ENCODE results near the gene VKORC1.
A peak's percentile ranks its signal among the peaks of the same experiment; 100 is the strongest.

The VKORC1 gene

DNA sequence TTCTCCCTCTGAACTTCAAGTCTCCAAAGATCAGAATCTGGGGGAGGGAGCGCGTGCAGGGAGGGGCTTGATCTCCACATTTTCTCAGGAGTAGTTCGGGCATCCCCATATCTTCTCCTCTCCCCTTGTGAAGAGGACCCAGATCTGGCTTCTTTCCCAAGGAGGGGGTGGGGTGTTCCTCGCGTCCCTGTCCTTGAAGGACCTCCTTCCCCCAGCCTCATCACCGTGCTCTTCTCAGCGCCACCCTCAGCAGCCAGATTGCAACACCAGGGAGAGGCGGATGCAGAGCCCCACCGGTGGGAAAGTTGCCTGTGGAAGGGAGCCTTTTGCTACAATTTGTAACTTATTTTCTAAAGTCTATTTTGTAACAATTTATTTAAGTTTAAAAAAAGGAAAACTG, 11.5 kb downstream of the VKORC1 start:
- no peak for DNase-seq (ENCODE audit: low read depth in 1 of 2, low spot score in 1 of 2)

DNA sequence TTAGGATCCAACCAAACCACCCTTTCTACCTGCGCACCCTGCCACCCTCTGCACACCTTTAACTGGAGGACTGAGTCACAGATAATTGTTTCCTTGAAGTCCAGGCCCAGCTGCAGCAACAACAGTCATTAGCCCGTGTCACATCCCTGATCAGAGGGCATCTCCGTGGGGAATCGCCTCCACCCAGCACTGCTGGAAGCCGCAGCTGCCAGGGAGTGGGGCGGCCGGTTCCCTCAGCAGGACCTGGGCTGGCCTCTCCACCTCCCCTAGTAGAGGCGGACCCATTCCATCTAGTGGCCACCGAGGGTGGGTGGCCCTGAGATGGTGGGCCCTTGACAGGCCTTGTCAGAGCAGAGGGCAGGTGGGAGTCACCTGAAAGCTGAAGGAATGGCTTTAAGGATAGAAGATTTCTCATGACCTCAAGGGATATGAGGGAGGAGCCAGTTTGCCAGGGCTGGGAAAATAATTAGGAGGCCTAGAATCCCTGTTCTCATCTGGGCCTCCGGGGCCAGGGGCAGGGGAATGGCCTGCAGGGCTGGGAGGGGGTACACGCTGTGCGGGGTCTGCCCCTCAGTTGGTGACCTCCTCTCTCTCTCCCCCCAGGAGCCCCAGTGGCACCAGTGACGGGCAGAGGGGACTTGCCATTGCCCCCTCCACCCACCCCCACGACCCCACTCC, 12.1 kb downstream of the VKORC1 start:
- no peak for DNase-seq (ENCODE audit: low read depth in 1 of 2, low spot score in 1 of 2)

DNA sequence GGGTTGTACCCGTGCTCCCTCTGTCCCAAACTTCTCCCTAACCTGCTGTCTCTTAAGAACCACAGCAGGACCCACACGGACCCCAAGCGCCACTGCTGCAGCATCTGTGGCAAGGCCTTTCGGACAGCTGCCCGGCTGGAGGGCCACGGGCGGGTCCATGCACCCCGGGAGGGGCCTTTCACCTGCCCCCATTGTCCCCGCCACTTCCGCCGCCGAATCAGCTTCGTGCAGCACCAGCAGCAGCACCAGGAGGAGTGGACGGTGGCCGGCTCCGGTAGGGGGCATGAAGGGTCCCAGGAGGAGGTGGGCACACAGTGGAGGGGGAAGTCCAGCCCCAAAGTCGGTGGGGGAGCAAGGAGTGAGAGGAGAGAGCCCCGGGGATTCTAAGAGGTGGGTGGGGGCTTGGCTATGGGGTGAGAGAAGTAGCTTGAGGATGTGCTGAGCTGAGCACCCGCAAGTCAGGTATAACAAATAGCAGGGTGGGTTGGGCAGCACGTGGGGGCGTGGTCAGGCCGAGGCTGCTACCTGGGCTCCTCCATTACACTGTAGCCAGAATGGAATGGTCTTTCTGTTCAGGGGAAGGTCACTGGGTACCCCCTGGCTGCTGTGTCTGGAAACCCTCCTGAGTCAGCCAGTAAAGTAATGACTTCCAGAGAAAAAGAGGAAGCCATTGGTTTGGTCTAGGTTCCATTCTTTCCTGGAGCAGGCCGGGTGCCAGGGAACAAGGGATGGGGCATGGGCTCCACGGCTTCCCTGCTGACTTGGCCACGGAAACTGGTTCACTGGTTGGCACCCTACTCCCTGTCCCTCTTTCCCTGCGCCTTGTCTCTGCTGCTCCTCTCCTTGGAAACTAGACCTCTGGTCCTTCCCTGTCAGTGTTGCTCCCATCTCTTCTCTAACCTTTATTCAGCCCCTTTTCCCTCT, 12.9 kb downstream of the VKORC1 start:
- DNase-seq (ENCODE audit: low read depth in 1 of 2, low spot score in 1 of 2) = no peak

DNA sequence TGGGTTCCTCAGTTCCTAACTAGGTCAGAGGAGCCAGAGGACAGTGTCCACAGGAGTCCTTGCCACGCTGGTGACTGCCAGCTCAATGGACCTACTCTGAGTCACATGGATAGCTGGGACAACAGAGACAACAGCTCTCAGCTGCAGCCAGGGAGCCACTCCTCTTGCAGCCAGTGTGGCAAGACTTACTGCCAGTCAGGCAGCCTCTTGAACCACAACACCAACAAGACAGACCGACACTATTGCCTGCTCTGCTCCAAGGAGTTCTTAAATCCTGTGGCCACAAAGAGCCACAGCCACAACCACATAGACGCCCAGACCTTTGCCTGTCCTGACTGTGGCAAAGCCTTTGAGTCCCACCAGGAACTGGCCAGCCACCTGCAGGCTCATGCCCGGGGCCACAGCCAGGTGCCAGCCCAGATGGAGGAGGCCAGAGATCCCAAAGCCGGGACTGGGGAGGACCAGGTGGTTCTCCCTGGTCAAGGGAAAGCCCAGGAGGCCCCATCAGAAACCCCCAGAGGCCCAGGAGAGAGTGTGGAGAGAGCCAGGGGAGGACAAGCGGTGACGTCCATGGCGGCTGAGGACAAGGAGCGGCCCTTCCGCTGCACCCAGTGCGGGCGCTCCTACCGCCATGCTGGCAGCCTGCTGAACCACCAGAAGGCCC, 13.7 kb downstream of the VKORC1 start:
- DNase-seq (ENCODE audit: low read depth in 1 of 2, low spot score in 1 of 2) = no peak

DNA sequence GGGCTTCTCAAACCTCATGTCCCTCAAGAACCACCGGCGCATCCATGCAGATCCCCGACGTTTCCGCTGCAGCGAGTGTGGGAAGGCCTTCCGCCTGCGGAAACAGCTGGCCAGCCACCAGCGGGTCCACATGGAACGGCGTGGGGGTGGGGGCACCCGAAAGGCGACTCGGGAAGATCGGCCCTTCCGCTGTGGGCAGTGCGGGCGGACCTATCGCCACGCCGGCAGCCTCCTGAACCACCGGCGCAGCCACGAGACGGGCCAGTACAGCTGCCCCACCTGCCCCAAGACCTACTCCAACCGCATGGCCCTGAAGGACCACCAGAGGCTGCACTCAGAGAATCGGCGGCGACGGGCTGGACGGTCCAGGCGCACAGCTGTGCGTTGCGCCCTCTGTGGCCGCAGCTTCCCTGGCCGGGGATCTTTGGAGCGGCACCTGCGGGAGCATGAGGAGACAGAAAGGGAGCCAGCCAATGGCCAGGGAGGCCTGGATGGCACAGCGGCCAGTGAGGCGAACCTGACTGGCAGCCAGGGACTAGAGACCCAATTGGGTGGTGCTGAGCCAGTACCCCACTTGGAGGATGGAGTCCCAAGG, 14.5 kb downstream of the VKORC1 start:
- DNase-seq (ENCODE audit: low read depth in 1 of 2, low spot score in 1 of 2) = no peak

DNA sequence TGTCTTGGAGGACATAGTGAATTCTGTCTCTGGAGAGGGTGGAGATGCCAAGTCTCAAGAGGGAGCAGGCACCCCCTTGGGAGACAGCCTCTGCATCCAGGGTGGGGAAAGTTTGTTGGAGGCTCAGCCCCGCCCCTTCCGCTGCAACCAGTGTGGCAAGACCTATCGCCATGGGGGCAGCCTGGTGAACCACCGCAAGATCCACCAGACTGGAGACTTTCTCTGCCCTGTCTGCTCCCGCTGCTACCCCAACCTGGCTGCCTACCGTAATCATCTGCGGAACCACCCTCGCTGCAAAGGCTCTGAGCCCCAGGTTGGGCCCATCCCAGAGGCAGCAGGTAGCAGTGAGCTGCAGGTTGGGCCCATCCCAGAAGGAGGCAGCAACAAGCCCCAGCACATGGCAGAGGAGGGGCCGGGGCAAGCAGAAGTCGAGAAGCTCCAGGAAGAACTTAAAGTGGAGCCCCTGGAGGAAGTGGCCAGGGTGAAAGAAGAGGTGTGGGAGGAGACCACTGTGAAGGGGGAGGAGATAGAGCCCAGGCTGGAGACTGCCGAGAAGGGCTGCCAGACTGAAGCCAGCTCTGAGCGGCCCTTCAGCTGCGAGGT, 15.2 kb downstream of the VKORC1 start:
- DNase-seq (ENCODE audit: low read depth in 1 of 2, low spot score in 1 of 2) = no peak

DNA sequence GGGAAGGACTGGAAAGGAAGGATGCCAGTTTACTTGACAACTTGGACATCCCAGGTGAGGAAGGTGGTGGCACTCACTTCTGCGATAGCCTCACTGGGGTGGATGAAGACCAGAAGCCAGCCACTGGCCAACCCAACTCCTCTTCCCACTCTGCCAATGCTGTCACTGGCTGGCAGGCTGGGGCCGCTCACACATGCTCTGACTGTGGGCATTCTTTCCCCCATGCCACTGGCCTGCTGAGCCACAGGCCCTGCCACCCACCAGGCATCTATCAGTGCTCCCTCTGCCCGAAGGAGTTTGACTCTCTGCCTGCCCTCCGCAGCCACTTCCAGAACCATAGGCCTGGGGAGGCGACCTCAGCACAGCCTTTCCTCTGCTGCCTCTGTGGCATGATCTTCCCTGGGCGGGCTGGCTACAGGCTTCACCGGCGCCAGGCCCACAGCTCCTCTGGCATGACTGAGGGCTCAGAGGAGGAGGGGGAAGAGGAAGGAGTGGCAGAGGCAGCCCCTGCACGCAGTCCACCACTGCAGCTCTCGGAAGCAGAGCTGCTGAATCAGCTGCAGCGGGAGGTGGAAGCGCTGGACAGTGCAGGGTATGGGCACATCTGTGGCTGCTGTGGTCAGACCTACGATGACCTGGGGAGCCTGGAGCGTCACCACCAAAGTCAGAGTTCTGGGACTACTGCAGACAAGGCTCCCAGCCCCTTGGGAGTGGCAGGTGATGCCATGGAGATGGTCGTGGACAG, 15.8 kb downstream of the VKORC1 start:
- DNase-seq (ENCODE audit: low read depth in 1 of 2, low spot score in 1 of 2) = no peak

DNA sequence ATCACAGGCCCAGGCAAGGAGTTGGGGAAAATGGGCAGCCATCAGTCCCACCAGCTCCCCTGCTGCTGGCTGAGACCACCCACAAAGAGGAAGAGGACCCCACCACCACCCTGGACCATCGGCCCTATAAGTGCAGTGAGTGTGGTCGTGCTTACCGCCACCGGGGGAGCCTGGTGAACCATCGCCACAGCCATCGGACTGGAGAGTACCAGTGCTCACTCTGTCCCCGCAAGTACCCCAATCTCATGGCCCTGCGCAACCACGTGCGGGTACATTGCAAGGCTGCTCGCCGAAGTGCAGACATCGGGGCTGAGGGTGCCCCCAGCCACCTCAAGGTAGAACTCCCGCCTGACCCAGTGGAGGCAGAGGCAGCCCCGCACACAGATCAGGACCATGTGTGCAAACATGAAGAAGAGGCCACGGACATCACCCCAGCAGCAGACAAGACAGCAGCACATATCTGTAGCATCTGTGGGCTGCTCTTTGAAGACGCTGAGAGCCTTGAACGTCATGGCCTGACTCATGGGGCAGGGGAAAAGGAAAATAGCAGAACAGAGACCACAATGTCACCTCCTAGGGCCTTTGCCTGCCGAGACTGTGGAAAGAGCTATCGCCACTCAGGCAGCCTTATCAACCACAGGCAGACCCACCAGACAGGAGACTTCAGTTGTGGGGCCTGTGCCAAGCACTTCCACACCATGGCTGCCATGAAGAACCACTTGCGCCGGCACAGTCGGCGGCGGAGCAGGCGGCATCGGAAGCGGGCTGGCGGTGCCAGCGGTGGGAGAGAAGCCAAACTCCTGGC, 16.8 kb downstream of the VKORC1 start:
- no peak for DNase-seq (ENCODE audit: low read depth in 1 of 2, low spot score in 1 of 2)

DNA sequence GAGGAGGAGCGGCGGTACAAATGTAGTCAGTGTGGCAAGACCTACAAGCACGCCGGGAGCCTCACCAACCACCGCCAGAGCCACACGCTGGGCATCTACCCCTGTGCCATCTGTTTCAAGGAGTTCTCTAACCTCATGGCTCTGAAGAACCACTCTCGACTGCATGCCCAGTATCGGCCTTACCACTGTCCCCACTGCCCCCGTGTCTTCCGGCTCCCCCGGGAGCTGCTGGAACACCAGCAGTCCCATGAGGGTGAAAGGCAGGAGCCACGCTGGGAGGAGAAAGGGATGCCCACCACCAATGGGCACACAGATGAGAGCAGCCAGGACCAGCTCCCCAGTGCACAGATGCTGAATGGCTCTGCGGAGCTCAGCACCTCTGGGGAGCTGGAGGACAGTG, 17.6 kb downstream of the VKORC1 start:
- DNase-seq (ENCODE audit: low read depth in 1 of 2, low spot score in 1 of 2) = no peak

DNA sequence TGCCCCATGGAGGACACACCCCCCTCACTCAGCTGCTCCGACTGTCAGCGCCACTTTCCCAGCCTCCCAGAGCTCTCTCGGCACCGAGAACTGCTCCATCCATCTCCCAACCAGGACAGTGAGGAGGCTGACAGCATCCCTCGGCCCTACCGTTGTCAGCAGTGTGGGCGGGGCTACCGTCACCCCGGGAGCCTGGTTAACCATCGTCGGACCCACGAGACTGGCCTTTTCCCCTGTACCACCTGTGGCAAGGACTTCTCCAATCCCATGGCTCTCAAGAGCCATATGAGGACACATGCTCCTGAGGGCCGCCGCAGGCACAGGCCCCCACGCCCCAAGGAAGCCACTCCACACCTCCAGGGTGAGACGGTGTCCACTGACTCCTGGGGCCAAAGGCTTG, 18.3 kb downstream of the VKORC1 start:
- DNase-seq (ENCODE audit: low read depth in 1 of 2, low spot score in 1 of 2) = no peak

DNA sequence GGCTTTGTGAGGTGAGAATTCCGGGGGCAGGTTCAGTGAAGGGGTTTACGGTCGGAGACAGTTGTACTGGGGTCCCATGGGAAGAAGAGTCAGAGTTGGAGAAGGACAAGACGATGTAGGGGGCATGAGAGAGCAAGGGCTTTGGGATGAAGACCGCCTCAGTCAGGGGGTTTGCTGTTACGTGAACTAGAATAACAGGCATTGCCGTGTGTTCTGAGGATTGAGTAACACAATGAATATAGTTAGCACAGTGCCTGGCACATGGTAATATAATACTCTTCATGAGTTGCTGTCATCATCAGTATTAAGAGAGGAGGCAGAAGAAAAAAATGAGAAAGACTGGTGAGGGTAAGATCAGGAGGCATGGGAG, 19.8 kb downstream of the VKORC1 start:
- no peak for DNase-seq (ENCODE audit: low read depth in 1 of 2, low spot score in 1 of 2)

DNA sequence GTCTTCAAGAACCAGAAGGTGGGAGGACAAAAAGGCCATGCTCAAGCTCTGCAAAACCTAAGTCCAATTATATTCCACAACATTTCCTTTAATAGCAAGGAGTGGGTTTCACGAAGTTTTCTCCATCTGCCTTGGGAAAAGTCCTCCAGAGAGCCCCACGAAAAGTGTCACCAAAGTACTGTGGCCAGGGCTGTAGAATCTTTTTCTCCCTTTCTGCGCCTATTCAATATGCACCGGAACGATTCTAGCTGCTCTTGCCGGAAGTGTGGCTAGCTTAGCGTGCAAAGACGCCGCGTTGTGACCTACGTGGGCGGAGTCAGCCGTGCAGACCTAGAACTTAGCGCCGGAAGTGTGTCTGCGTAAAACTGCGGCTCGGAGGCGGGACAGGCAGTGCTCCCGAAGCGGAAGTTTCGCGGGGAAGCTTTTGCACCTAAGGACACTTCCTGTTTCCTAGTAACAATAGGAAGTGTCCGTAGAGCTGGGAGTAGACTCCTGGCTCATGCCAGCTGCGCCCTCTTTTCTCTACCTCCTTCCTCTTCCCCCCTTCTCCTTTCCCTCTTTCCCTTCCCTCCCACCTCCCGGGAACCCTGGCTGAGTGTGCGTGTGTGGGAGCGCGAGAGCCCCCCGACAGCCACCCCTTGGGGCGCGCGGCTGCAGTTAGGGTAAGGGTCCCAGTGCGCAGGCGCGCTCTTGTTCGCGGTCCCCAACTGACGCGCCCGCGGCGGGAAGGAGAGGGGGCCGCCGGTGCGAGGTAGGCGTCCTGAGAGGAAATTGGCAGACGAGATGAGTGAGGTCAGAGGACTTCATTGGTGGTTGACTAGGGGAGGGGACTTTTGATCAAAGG, 20.4 kb downstream of the VKORC1 start, which contains the start of the genes ZNF646 and ZNF668:
TSS of gene ZNF646 (plus strand) at position 453 of the 844 bp plus-strand sequence. CDS start 1,903 bp downstream, outside the sequence.
TSS of gene ZNF668 (minus strand) at position 271 of the 844 bp plus-strand sequence. CDS start 9,781 bp downstream, outside the sequence.
- DNase-seq (ENCODE audit: low read depth in 1 of 2, low spot score in 1 of 2) = peak; percentile 88 to 97

DNA sequence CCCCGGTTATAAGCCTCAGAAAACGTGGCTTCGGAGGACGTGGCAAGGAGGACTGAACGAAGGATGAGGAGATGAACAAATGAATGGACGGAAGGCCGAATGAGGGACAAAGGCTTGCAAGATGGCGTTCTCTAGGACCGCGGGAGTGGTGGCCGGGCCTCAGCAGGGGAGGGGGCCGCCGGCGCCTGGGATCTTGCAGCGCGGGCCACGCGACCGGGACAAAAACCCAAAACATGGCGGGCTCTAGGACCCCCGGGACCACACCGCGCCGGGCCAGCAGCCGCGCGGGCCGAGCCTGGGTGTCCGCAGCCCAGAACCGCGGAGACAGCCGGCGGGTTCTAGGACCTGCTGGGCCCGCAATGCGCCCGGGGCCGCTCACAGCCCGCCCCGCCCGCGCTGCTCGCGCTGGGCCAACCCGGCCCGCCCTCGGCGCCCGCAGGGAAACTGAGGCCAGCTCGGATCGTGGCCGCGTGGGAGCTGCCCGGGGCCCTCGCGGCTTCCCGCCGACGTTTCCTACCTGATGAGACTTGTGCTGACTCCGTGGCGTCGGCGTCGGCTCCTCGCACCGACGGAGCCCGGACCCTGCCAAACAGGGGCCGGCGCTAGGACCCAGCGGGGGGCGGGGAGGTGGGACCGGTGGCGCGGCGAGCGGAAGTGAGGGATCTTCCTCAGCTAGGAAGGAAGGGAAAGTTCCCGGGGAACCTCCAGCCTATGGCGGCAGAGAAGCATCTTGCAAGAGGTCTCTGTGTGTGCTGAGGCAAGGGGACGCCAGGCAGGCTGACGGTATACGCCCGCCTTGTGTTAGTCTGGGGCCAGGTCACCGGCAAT, 21.2 kb downstream of the VKORC1 start:
- DNase-seq (ENCODE audit: low read depth in 1 of 2, low spot score in 1 of 2) = peak; percentile 71 to 84

DNA sequence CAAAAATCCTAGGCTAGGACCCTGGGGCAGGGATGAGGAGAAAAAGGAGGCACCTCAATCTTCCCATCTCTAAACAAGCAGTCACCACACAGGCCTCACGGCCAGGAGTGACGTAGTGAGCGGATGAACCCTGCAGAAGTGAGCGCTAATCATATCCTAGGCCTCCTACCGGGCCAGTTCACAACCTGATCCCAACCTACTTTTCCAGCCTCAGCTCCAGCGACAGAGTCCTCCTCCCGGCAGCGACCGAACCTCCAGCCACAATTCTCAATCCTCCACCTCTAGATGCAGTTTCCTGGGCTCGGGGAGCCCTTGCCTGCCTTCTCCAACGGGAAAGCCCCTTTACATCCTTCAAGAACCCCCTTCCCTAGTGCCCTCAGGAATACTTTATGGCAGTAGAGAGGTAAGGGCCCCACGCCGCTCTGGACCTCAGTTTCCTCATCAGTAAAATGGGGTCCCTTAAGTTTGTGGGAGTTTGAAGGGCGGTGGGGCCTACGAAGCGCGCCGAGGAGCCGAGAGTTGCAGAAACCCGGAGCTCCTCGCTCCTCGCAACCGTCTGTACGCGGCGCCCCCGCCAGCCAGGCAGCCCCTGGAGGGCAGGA, 22.0 kb downstream of the VKORC1 start:
- DNase-seq (ENCODE audit: low read depth in 1 of 2, low spot score in 1 of 2) = peak in 1 of 2 donors; percentile 14

DNA sequence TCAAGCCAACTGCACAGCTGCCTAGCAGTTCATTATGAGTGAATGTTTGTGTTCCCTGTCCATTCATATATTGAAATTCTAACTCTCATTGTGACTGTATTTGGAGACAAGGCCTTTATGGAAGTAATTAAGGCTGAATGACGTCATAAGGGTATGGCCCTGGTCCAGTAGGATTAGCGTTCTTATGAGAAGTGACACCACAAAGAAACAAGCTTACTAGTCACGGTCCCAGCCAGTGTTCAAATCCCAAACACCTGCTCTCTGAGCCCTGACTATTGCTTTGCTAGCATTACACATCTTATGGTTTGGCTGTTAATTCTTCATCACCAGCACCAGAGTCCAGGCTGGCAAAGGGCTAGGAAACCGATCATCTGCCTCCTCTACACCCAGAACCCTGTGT, 22.7 kb downstream of the VKORC1 start:
- no peak for DNase-seq (ENCODE audit: low read depth in 1 of 2, low spot score in 1 of 2)

DNA sequence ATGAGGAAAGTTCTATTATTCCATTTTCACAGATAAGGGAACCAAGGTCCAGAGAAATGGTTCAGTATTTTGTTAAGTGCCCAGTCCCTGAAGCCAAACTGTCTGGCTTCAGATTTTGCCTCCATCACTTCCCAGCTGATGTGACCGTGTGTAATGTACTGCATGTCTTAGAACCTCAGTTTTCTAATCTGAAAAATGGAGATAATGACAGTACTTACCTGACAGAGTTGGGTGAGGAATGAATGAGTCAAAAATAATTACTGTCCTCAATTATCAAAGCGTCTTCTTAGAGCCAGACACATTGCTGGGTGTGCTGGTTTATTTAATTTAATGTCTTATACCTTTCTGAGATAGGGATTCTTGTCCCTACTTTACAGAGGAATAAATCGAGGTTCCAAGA, 27.3 kb downstream of the VKORC1 start:
- no peak for DNase-seq (ENCODE audit: low read depth in 1 of 2, low spot score in 1 of 2)

DNA sequence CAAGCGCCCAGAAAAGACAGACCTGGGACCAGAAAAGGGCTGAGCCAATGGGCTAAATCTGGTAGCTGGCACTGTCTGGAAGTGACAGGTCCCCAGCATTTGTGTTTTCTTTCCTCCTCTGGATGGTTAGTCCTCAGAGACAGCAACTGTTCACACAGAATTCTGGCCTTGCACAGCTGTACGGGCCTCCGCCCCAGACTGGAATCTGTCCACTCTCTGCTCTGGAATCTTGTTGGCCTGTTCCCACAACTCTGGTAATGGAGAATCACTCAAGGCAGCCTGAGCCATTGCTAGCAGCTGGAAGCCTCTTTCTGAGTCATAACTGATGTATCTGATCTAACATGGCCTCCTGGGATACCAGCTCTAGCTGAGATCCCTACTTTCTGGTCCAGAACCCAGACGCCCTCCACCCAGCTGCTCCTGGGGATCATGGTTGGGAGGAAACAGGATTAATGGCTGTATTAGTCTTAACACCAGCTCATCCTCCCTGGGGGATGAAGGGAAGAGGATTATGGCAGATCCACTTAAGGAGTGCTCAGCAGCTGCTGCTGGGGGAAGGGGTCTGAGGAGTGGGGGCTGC, 29.6 kb downstream of the VKORC1 start:
- DNase-seq (ENCODE audit: low read depth in 1 of 2, low spot score in 1 of 2) = no peak

All from activated CD4-positive, alpha-beta T cell treated with anti-CD3 and anti-CD28 coated beads, Interleukin-2, amount 50 U/mL, for 24 hours (primary cell).